Neural crest cell (in vitro differentiated cells): ENCODE results near the gene ADRA2C. TPM values are rescaled to one million over a fixed set of nuclear protein-coding genes. Genes with fewer than 3 reads are reported as not detected.

ENCODE experiments used
- DNase-seq: peaks from one replicate; pipeline ENCODE4 v3.0.0; 2021; ENCODE audit warnings: low read depth, mixed read lengths, low spot score
- H3K27ac Mint-ChIP-seq: one replicate; pipeline ENCODE4 v1.8.0; 2021; ENCODE audit warnings: mild to moderate bottlenecking, mixed read lengths; ENCODE audit not compliant: unreplicated experiment
- H3K27me3 Mint-ChIP-seq: 2 replicates; pipeline ENCODE4 v1.8.0; 2021; ENCODE audit warnings: low read depth, mild to moderate bottlenecking, mixed read lengths
- H3K36me3 Mint-ChIP-seq: 2 replicates; pipeline ENCODE4 v1.8.0; 2021; ENCODE audit warnings: low read depth, mild to moderate bottlenecking, mixed read lengths
- H3K4me1 Mint-ChIP-seq: 2 replicates; pipeline ENCODE4 v1.8.0; 2021; ENCODE audit warnings: mixed read lengths
- H3K4me3 Mint-ChIP-seq: one replicate; pipeline ENCODE4 v1.8.0; 2021; ENCODE audit warnings: mild to moderate bottlenecking, mixed read lengths
- H3K9me3 Mint-ChIP-seq: 2 replicates; pipeline ENCODE4 v1.8.0; 2021; ENCODE audit warnings: mixed read lengths
- CTCF ChIP-seq: fragments of 200-600 bp; sonication (generic); conservative IDR thresholded peaks from 2 replicates; pipeline ENCODE4 v1.5.0; 2021; ENCODE audit warnings: antibody characterized with exemption, mild to moderate bottlenecking
- total RNA-seq: library from RNA; stranded (reverse); gene quantifications from 2 replicates; pipeline ENCODE4 v1.2.1, GENCODE V29; 2021

Gene ADRA2C
- total RNA-seq, 1 donor from 2014 or later = 6.1 TPM

GRCh38 chr4:3793545-3793944 lies 27.4 kb downstream of the ADRA2C start:
- Mint-ChIP-seq H3K4me1 (no peaks in the 10 kb centered on the region), H3K27me3 (peaks cover 32% of the 10 kb centered on the region), H3K36me3 (no peaks in the 10 kb centered on the region), H3K9me3 (peaks cover 13% of the 10 kb centered on the region), H3K27ac (no peak overlapping the region), H3K4me3 (no peak overlapping the region)
- no peak for DNase-seq
- TF ChIP-seq CTCF = no peak

- H3K36me3 Mint-ChIP-seq = no peaks in the 10 kb centered on the region
- H3K27me3 Mint-ChIP-seq = peaks cover 32% of the 10 kb centered on the region
- H3K27ac Mint-ChIP-seq = no peak overlapping the region
- H3K4me3 Mint-ChIP-seq = no peak overlapping the region
- H3K9me3 Mint-ChIP-seq = peaks cover 13% of the 10 kb centered on the region
- no peak for DNase-seq
- H3K4me1 Mint-ChIP-seq = peaks cover 4% of the 10 kb centered on the region
- no peak for TF ChIP-seq CTCF
These were observed 30.8 kb downstream of the ADRA2C start for GRCh38 chr4:3796960-3797359.

GRCh38 chr4:3797831-3798790 lies 31.9 kb downstream of the ADRA2C start:
- no peak for TF ChIP-seq CTCF
- H3K9me3 Mint-ChIP-seq = peaks cover 13% of the 10 kb centered on the region
- no peak for DNase-seq
- peaks cover 10% of the 10 kb centered on the region for H3K4me1 Mint-ChIP-seq
- H3K36me3 Mint-ChIP-seq = no peaks in the 10 kb centered on the region
- no peak overlapping the region for H3K27ac Mint-ChIP-seq
- H3K4me3 Mint-ChIP-seq = no peak overlapping the region
- peaks cover 24% of the 10 kb centered on the region for H3K27me3 Mint-ChIP-seq

GRCh38 chr4:3799496-3799895 lies 33.3 kb downstream of the ADRA2C start:
- no peak for DNase-seq

GRCh38 chr4:3800351-3800750 lies 34.2 kb downstream of the ADRA2C start:
- Mint-ChIP-seq H3K27me3 (peaks cover 17% of the 10 kb centered on the region), H3K36me3 (no peaks in the 10 kb centered on the region), H3K4me3 (no peak overlapping the region), H3K9me3 (peaks cover 6% of the 10 kb centered on the region), H3K27ac (no peak overlapping the region), H3K4me1 (peaks cover 12% of the 10 kb centered on the region)
- no peak for DNase-seq
- no peak for TF ChIP-seq CTCF

More at GRCh38 chr4:3799496-3799895, 33.3 kb downstream of the ADRA2C start:
- H3K9me3 Mint-ChIP-seq = peaks cover 13% of the 10 kb centered on the region
- H3K4me3 Mint-ChIP-seq = no peak overlapping the region
- peaks cover 19% of the 10 kb centered on the region for H3K27me3 Mint-ChIP-seq
- H3K27ac Mint-ChIP-seq = no peak overlapping the region
- H3K36me3 Mint-ChIP-seq = no peaks in the 10 kb centered on the region
- TF ChIP-seq CTCF = no peak
- H3K4me1 Mint-ChIP-seq = peaks cover 12% of the 10 kb centered on the region
